ENCODE data around the gene HIGD1A. TPM values are rescaled to one million over a fixed set of nuclear protein-coding genes. Genes with fewer than 3 reads are reported as not detected.

HIGD1A gene
- total RNA-seq, 1 experiment from 2014 or later = 77.6 TPM

DNA sequence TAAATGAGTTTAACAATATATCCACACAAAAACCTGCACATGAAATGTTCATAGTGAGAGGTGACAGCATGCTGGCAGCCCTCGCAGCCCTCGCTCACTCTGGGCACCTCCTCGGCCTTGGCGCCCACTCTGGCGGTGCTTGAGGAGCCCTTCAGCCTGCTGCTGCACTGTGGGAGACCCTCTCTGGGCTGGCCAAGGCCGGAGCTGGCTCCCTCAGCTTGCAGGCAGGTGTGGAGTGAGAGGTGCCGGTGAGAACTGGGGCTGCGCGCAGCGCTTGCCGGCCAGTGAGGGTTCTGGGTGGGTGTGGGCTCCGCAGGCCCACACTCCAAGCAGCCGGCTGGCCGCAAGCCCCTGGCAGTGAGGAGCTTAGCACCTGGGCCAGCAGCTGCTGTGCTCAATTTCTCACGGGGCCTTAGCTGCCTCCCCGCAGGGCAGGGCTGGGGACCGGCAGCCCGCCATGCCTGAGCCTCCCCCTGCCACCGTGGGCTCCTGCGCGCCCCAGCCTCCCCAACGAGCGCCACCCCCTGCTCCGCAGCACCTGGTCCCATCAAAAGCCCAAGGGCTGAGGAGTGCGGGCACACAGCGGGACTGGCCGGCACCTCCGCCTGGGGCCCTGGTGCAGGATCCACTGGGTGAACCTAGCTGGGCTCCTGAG is 34.7 kb downstream of the HIGD1A start:
- Histone ChIP-seq H2BK15ac (ENCODE audit: low read depth, low read length) (no peak overlapping the region), H3K23ac (ENCODE audit: insufficient read length, low read depth, low read length) (no peak overlapping the region), H4K20me1 (ENCODE audit: control insufficient read depth, insufficient read depth, insufficient read length) (no peaks in the 10 kb centered on the region), H3T11ph (ENCODE audit: low read length) (no peak overlapping the region), H3K27ac (ENCODE audit: insufficient read length, low read depth, low read length) (no peak overlapping the region), H2BK12ac (ENCODE audit: insufficient read length, low read depth, low read length) (no peak overlapping the region), H3K79me1 (ENCODE audit: insufficient read depth, low read depth, low read length, poor library complexity, severe bottlenecking) (no peaks in the 10 kb centered on the region), H2BK120ac (ENCODE audit: low read depth, low read length, poor library complexity, severe bottlenecking) (no peak overlapping the region), H4K8ac (replicated peaks; ENCODE audit: insufficient read length, low read depth, low read length) (no peak overlapping the region), H4K91ac (ENCODE audit: insufficient read length, low read depth, low read length) (no peak overlapping the region), H3K4me2 (ENCODE audit: insufficient read depth, insufficient read length, low read length) (no peak overlapping the region), H3K23me2 (ENCODE audit: insufficient read length, low read depth, low read length, poor library complexity, severe bottlenecking) (peaks cover 10% of the 10 kb centered on the region), H3K4me1 (ENCODE audit: insufficient read depth, low read length) (0 out of 2 replicates have a peak, but pooled peaks cover 2% of the 10 kb centered on the region), H3K18ac (ENCODE audit: insufficient read length, low read depth, low read length) (no peak overlapping the region), H3K9ac (ENCODE audit: extremely low read depth, insufficient read length, low read length) (no peak overlapping the region), H3K56ac (ENCODE audit: insufficient read length, low read depth, low read length) (no peak overlapping the region), H3K79me2 (ENCODE audit: insufficient read depth, low read length) (no peaks in the 10 kb centered on the region), H2BK20ac (ENCODE audit: low read depth, low read length, poor library complexity, severe bottlenecking) (no peak overlapping the region), H3K9me3 (ENCODE audit: control insufficient read depth, low read depth, low read length) (no peaks in the 10 kb centered on the region), H2BK5ac (ENCODE audit: insufficient read length, low read length) (no peak overlapping the region), H3K27me3 (ENCODE audit: insufficient read depth, low read length) (no peaks in the 10 kb centered on the region), H4K5ac (ENCODE audit: insufficient read length, low read depth, low read length) (no peak overlapping the region), H3K4ac (ENCODE audit: low read depth, low read length) (no peak overlapping the region), H2AFZ (ENCODE audit: low read length) (no peak overlapping the region), H3K14ac (ENCODE audit: insufficient read depth, low read length) (no peak overlapping the region), H2AK5ac (ENCODE audit: insufficient read length, low read length) (no peak overlapping the region)
- TF ChIP-seq, protein P1, sequence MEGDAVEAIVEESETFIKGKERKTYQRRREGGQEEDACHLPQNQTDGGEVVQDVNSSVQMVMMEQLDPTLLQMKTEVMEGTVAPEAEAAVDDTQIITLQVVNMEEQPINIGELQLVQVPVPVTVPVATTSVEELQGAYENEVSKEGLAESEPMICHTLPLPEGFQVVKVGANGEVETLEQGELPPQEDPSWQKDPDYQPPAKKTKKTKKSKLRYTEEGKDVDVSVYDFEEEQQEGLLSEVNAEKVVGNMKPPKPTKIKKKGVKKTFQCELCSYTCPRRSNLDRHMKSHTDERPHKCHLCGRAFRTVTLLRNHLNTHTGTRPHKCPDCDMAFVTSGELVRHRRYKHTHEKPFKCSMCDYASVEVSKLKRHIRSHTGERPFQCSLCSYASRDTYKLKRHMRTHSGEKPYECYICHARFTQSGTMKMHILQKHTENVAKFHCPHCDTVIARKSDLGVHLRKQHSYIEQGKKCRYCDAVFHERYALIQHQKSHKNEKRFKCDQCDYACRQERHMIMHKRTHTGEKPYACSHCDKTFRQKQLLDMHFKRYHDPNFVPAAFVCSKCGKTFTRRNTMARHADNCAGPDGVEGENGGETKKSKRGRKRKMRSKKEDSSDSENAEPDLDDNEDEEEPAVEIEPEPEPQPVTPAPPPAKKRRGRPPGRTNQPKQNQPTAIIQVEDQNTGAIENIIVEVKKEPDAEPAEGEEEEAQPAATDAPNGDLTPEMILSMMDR (conservative IDR thresholded peaks at IDR 0.05) = no peak
- Mint-ChIP-seq H3K4me1 (peaks cover 20 to 25% of the 10 kb centered on the region in 2 experiments), H3K9me3 (peaks cover 5 to 13% of the 10 kb centered on the region in 2 experiments; a peak in 3 of 5 replicates), H3K36me3 (ENCODE audit: insufficient read depth in 1 of 3, low read depth in 3 of 3) (no peaks in the 10 kb centered on the region; a peak in 2 of 7 replicates), H3K27ac (no peak overlapping the region), H3K4me3 (no peak overlapping the region), H3K27me3 (ENCODE audit: low read depth) (peaks cover 30% of the 10 kb centered on the region)
- WGBS (ENCODE audit: extremely low coverage, insufficient read length, low lambda C conversion rate) = no CpG with 5 or more reads among the region's 28 CpGs
- DNase-seq = no peak
